Activated CD4-positive, alpha-beta T cell treated with anti-CD3 and anti-CD28 coated beads for 36 hours (primary cell): Measurements from ENCODE around the gene PFDN1. TPM values are rescaled to one million over a fixed set of nuclear protein-coding genes. Genes with fewer than 3 reads are reported as not detected.

Source experiments
- ATAC-seq: fragments of 200-7000 bp; cut with Tn5 transposase; one replicate; pipeline ENCODE4 v1.10.0; 2021; ENCODE audit warnings: mild to moderate bottlenecking, moderate library complexity
- CTCF ChIA-PET: fragments of 350-600 bp; sonication (Branson Sonifier 250); formaldehyde crosslinking; loops from one replicate; lab custom pipeline; 2021; ENCODE audit warnings: antibody characterized with exemption; lab: Charles Lee
- POLR2A ChIA-PET: fragments of 350-600 bp; sonication (Branson Sonifier 250); formaldehyde crosslinking; loops from one replicate; lab custom pipeline; 2021; ENCODE audit warnings: antibody characterized with exemption, inconsistent platforms; lab: Charles Lee
- DNase-seq: peaks from one replicate; pipeline ENCODE4 v3.0.0-alpha.2; 2020
- H3K27ac Mint-ChIP-seq: one replicate; pipeline ENCODE4 v1.8.0; 2021; ENCODE audit warnings: mixed read lengths
- H3K27me3 Mint-ChIP-seq: one replicate; pipeline ENCODE4 v1.8.0; 2021; ENCODE audit warnings: mixed read lengths
- H3K36me3 Mint-ChIP-seq: one replicate; pipeline ENCODE4 v1.8.0; 2021; ENCODE audit warnings: low read depth, mixed read lengths
- H3K4me1 Mint-ChIP-seq: one replicate; pipeline ENCODE4 v1.8.0; 2021; ENCODE audit warnings: mixed read lengths
- H3K4me3 Mint-ChIP-seq: one replicate; pipeline ENCODE4 v1.8.0; 2021; ENCODE audit warnings: mild to moderate bottlenecking, moderate library complexity, mixed read lengths
- H3K9me3 Mint-ChIP-seq: one replicate; pipeline ENCODE4 v1.8.0; 2021; ENCODE audit warnings: low read depth, mixed read lengths
- intact Hi-C, 2 experiments: fragments of 100-400 bp; cut with DNase I in 1 of 2; cut with micrococcal nuclease in 1 of 2; formaldehyde crosslinking; loops; one replicate each; pipeline versions ENCODE4 v1.14.2 to v1.15.1; 2022 to 2024; cut with DNase I, micrococcal nuclease
- total RNA-seq, 2 experiments: library from RNA; stranded (reverse); gene quantifications; one replicate each; pipeline ENCODE4 v1.2.3, GENCODE V29; 2021

Gene PFDN1
- total RNA-seq, 2 experiments from 2014 or later: 52.6 to 63.2 TPM

- H3K4me1 Mint-ChIP-seq: no peaks in the 10 kb centered on the region
- H3K4me3 Mint-ChIP-seq: no peak overlapping the region
- no peak for ATAC-seq
- no peak overlapping the region for H3K27ac Mint-ChIP-seq
- H3K27me3 Mint-ChIP-seq: no peaks in the 10 kb centered on the region
- intact Hi-C loops: no loop called here
- ChIA-PET POLR2A (no interaction called here), CTCF (interaction anchor here (0.6 to 1.5 kb wide), 3 partner anchors 15 to 1816 kb away, joined by 3 to 4 read pairs (median 3); no protein-coding TSS in a partner anchor)
- peaks cover 7% of the 10 kb centered on the region for H3K36me3 Mint-ChIP-seq
- no peak for DNase-seq
- no peaks in the 10 kb centered on the region for H3K9me3 Mint-ChIP-seq
Observed at GRCh38 chr5:140196115-140196814, 106.6 kb downstream of the PFDN1 start.

Other genes starting within 250 kb of the PFDN1 start
- 10 to 100 TPM in 1 of 2 experiments, 1 to 10 TPM in 1; 9.5 to 10.7 TPM for gene PURA, start 189.0 kb downstream of the PFDN1 start, total RNA-seq
- 1 to 10 TPM; 1.7 to 1.9 TPM for gene IGIP, start 177.2 kb downstream of the PFDN1 start, total RNA-seq
- 10 to 100 TPM; 15.2 to 18.7 TPM for gene CYSTM1, start 127.9 kb downstream of the PFDN1 start, total RNA-seq
- gene HBEGF, start 43.5 kb upstream of the PFDN1 start, total RNA-seq: 10 to 100 TPM; 11.8 to 12.5 TPM
- under 1 TPM; 0.21 to 0.73 TPM for gene SLC4A9, start 57.1 kb upstream of the PFDN1 start, total RNA-seq
- gene ANKHD1, start 98.7 kb upstream of the PFDN1 start, total RNA-seq: 10 to 100 TPM; 77.1 to 93.5 TPM
- 10 to 100 TPM; 15.8 to 17.3 TPM for gene EIF4EBP3, start 244.6 kb upstream of the PFDN1 start, total RNA-seq